PC-3 (cell line): ENCODE results near the gene FOXRED1. TPM values are rescaled to one million over a fixed set of nuclear protein-coding genes. Genes with fewer than 3 reads are reported as not detected.

Source experiments
- ATAC-seq: fragments of 200-7000 bp; cut with Tn5 transposase; 2 replicates; pipeline ENCODE4 v1.9.1; 2020; ENCODE audit warnings: mild to moderate bottlenecking, moderate library complexity
- BruUV-seq: library from RNA; stranded (reverse); fragments of 400-500 nt; replicated peaks from 2 replicates; lab custom pipeline; 2021; lab: Mats Ljungman, UMichigan
- CTCF ChIA-PET: fragments of 300-600 bp; sonication (Branson Sonifier 250); formaldehyde crosslinking; loops from one replicate; lab custom pipeline; 2022; ENCODE audit warnings: antibody characterized with exemption; lab: Charles Lee
- POLR2A ChIA-PET: fragments of 300-600 bp; sonication (Branson Sonifier 250); formaldehyde crosslinking; loops from one replicate; lab custom pipeline; 2022; ENCODE audit warnings: antibody characterized with exemption; ENCODE audit not compliant: unreplicated experiment; lab: Charles Lee
- DNase-seq: peaks from one replicate; pipeline ENCODE4 v3.0.0-alpha.2; 2015
- H2AFZ ChIP-seq: fragments of 300-600 bp; sonication (generic); 2 replicates; pipeline ENCODE4 v1.6.0; 2016; ENCODE audit warnings: antibody characterized with exemption, low read length
- H3F3A ChIP-seq: fragments of 300-600 bp; sonication (generic); one replicate; pipeline ENCODE4 v1.6.0; 2017; ENCODE audit warnings: antibody characterized with exemption, low read length, control low read depth, mild to moderate bottlenecking; ENCODE audit not compliant: unreplicated experiment
- H3K27ac ChIP-seq: fragments of 300-600 bp; sonication (generic); 2 replicates; pipeline ENCODE4 v1.5.1; 2016; ENCODE audit warnings: mild to moderate bottlenecking, low read length
- H3K27me3 ChIP-seq: fragments of 300-600 bp; sonication (generic); 2 replicates; pipeline ENCODE4 v1.6.1; 2016; ENCODE audit warnings: low read length, mixed read lengths
- H3K36me3 ChIP-seq: fragments of 300-600 bp; sonication (generic); 2 replicates; pipeline ENCODE4 v1.6.1; 2016; ENCODE audit warnings: low read depth, mixed run types, low read length, mixed read lengths
- H3K4me1 ChIP-seq: fragments of 300-600 bp; sonication (generic); 2 replicates; pipeline ENCODE4 v1.5.1; 2016; ENCODE audit warnings: low read length; ENCODE audit not compliant: insufficient read depth
- H3K4me2 ChIP-seq: fragments of 300-600 bp; sonication (generic); 2 replicates; pipeline ENCODE4 v1.6.0; 2016; ENCODE audit warnings: low read length
- H3K4me3 ChIP-seq: fragments of 300-600 bp; sonication (generic); 2 replicates; pipeline ENCODE4 v1.5.1; 2016; ENCODE audit warnings: mild to moderate bottlenecking, low read length, mixed read lengths
- H3K79me2 ChIP-seq: fragments of 300-600 bp; sonication (generic); 2 replicates; pipeline ENCODE4 v1.6.1; 2017; ENCODE audit warnings: low read length, mixed read lengths
- H3K9ac ChIP-seq: fragments of 300-600 bp; sonication (generic); 2 replicates; pipeline ENCODE4 v1.6.0; 2016; ENCODE audit warnings: mild to moderate bottlenecking, low read length
- H3K9me2 ChIP-seq: fragments of 300-600 bp; sonication (generic); replicated peaks from 2 replicates; pipeline ENCODE4 v1.6.1; 2016; ENCODE audit warnings: mixed run types, low read length, mixed read lengths
- H3K9me3 ChIP-seq: fragments of 300-600 bp; sonication (generic); 2 replicates; pipeline ENCODE4 v1.6.1; 2016; ENCODE audit warnings: low read length, mixed read lengths
- H4K20me1 ChIP-seq: fragments of 300-600 bp; sonication (generic); 2 replicates; pipeline ENCODE4 v1.6.1; 2016; ENCODE audit warnings: low read length, mixed read lengths
- EZH2 ChIP-seq: fragments of 300-600 bp; sonication (generic); IDR thresholded peaks from one replicate; pipeline ENCODE4 v1.6.1; 2017; ENCODE audit warnings: antibody characterized with exemption, mild to moderate bottlenecking, low read length; ENCODE audit not compliant: unreplicated experiment
- EZH2phosphoT487 ChIP-seq: fragments of 300-600 bp; sonication (generic); IDR thresholded peaks from 2 replicates; pipeline ENCODE4 v1.6.1; 2018; ENCODE audit warnings: mild to moderate bottlenecking, antibody characterized with exemption, low read length, borderline replicate concordance
- intact Hi-C: fragments of 100-400 bp; cut with micrococcal nuclease; formaldehyde crosslinking; loops from 2 replicates; pipeline ENCODE4 v1.9.0; 2023
- total RNA-seq: library from RNA; depleted of rRNA; stranded (reverse); fragments of >200 nt; gene quantifications from 2 replicates; pipeline ENCODE4 v1.2.3, GENCODE V29; 2014
- TF ChIP-seq, protein P1 (sequence below): fragments of 300-600 bp; sonication (generic); conservative IDR thresholded peaks from 2 replicates; pipeline ENCODE4 v1.5.1; 2017; ENCODE audit warnings: antibody characterized with exemption, low read depth, mild to moderate bottlenecking, low read length

FOXRED1 gene
- total RNA-seq, 1 experiment from 2014 or later, result 55.6 TPM

DNA sequence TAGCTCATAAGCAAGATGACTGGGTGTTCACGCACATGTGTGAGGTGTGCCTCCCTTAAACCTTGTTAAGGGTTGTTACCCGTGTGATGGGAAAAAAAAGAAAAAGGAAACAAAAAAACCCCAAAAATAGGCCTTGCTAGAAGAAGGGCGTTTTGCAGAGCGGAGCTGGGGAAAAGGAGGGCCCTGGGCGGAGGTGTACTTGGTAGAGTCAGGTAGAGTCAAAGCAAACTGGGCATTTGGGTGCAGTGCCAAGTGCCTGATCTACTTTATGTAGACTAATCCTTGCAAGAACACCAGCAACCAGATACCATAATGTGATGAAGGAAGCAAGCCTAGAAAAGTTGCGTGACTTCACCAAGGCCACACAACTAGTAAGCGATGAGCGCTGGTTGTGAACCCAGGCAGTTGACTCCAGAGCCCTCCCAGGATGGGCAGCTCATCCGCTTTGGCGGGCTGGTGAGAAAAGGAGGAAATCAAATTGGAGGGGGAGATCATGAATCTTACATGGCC lies 12.8 kb downstream of the FOXRED1 start:
- peaks cover 18% of the 10 kb centered on the region; the same call in 1 of the 2 replicates for H3K36me3 ChIP-seq
- no TSS peak for BruUV-seq
- TF ChIP-seq EZH2 (no peak), EZH2phosphoT487 (no peak)
- TF ChIP-seq, protein P1, sequence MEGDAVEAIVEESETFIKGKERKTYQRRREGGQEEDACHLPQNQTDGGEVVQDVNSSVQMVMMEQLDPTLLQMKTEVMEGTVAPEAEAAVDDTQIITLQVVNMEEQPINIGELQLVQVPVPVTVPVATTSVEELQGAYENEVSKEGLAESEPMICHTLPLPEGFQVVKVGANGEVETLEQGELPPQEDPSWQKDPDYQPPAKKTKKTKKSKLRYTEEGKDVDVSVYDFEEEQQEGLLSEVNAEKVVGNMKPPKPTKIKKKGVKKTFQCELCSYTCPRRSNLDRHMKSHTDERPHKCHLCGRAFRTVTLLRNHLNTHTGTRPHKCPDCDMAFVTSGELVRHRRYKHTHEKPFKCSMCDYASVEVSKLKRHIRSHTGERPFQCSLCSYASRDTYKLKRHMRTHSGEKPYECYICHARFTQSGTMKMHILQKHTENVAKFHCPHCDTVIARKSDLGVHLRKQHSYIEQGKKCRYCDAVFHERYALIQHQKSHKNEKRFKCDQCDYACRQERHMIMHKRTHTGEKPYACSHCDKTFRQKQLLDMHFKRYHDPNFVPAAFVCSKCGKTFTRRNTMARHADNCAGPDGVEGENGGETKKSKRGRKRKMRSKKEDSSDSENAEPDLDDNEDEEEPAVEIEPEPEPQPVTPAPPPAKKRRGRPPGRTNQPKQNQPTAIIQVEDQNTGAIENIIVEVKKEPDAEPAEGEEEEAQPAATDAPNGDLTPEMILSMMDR, result no peak
- H4K20me1 ChIP-seq, result no peaks in the 10 kb centered on the region
- POLR2A ChIA-PET, result no interaction called here
- peak overlapping the region; percentile 82 for H3K4me3 ChIP-seq
- no peak for ATAC-seq
- H3K4me1 ChIP-seq, result peaks cover 30% of the 10 kb centered on the region; the same call in 1 of the 2 replicates
- no peak overlapping the region for H3K9ac ChIP-seq
- H3K9me2 ChIP-seq, result no peaks in the 10 kb centered on the region
- H3K4me2 ChIP-seq, result peak overlapping the region; percentile 95
- no peaks in the 10 kb centered on the region for H3K9me3 ChIP-seq
- no peaks in the 10 kb centered on the region for H3F3A ChIP-seq
- H2AFZ ChIP-seq, result no peak overlapping the region; the same call in 1 of the 2 replicates
- CTCF ChIA-PET, result no interaction called here
- H3K27ac ChIP-seq, result no peak overlapping the region
- H3K79me2 ChIP-seq, result peaks cover 27% of the 10 kb centered on the region
- no peaks in the 10 kb centered on the region for H3K27me3 ChIP-seq
- DNase-seq, result no peak
- intact Hi-C loops, result loop anchor here (2.0 kb wide), 1 partner anchor 71 kb away; the partner anchor contains the start of genes FAM118B and RPUSD4

DNA sequence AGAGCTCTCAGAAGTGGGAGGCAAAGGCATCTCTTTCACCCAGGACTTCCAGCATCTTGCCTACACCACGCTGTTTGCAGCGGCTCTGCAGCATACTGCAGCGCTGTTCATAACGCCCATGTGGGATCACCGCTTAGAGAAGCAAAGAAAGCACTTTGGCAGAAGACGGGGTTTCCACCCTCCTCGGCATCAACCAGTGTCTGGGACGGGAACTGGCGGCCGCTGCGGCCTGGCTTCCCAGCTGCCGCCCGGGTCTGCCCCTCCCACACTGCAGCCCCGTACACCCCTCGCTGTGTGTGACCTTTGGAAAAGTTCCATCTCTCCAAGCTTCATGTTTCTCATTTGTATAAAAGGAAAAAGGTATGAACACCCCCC lies 13.4 kb downstream of the FOXRED1 start:
- POLR2A ChIA-PET, result interaction anchor here (0.6 kb wide), 1 partner anchor 149 kb away, joined by 6 read pairs; no protein-coding TSS in a partner anchor
- peak; percentile 32 for ATAC-seq
- TSS peak; percentile 59 for BruUV-seq

More for the DNA sequence above, 13.4 kb downstream of the FOXRED1 start:
- no peaks in the 10 kb centered on the region for H3K9me3 ChIP-seq
- peak overlapping the region; percentile 78 for H3K9ac ChIP-seq
- peak; percentile 34 for DNase-seq
- H3K4me2 ChIP-seq, result peak overlapping the region; percentile 95
- intact Hi-C loops, result loop anchor here (2.0 kb wide), 1 partner anchor 72 kb away; the partner anchor contains the start of genes FAM118B and RPUSD4
- peak overlapping the region; percentile 82 for H3K4me3 ChIP-seq
- TF ChIP-seq EZH2phosphoT487 (no peak), EZH2 (no peak)
- TF ChIP-seq, protein P1, result no peak
- peaks cover 13% of the 10 kb centered on the region; the same call in 1 of the 2 replicates for H3K36me3 ChIP-seq
- H4K20me1 ChIP-seq, result no peaks in the 10 kb centered on the region
- H3K79me2 ChIP-seq, result peaks cover 27% of the 10 kb centered on the region
- H3K27me3 ChIP-seq, result no peaks in the 10 kb centered on the region
- H3K9me2 ChIP-seq, result no peaks in the 10 kb centered on the region
- peak overlapping the region; percentile 89 for H2AFZ ChIP-seq
- H3K4me1 ChIP-seq, result peaks cover 30% of the 10 kb centered on the region; the same call in 1 of the 2 replicates
- peak overlapping the region; percentile 84 for H3K27ac ChIP-seq
- no peaks in the 10 kb centered on the region for H3F3A ChIP-seq
- CTCF ChIA-PET, result interaction anchor here (0.7 kb wide), 1 partner anchor 150 kb away, joined by 3 read pairs; no protein-coding TSS in a partner anchor
